GM21576 (cell line): Measurements from ENCODE around the gene DIS3L2.
"Not testable (repeated sequence)": the region's sequence is repeated elsewhere in the genome, so short reads cannot be mapped to it uniquely, and the experiment has no call there.

Source experiments
- ATAC-seq: cut with Tn5 transposase; IDR thresholded peaks from one replicate; pipeline ENCODE4 v1.9.1; 2021; ENCODE audit warnings: mild to moderate bottlenecking, moderate library complexity; ENCODE audit not compliant: unreplicated experiment

The DIS3L2 gene

GRCh38 chr2:232318169-232318855 lies 356.8 kb downstream of the DIS3L2 start:
- ATAC-seq = no peak

- ATAC-seq = no peak
Measured at GRCh38 chr2:232319067-232319802, 357.7 kb downstream of the DIS3L2 start.

GRCh38 chr2:232319803-232320442 lies 358.4 kb downstream of the DIS3L2 start:
- ATAC-seq = no peak

GRCh38 chr2:232320443-232320803 lies 358.9 kb downstream of the DIS3L2 start:
- no peak for ATAC-seq

GRCh38 chr2:232321156-232321816 lies 359.8 kb downstream of the DIS3L2 start:
- no peak for ATAC-seq

GRCh38 chr2:232321817-232322559 lies 360.5 kb downstream of the DIS3L2 start:
- ATAC-seq = no peak

GRCh38 chr2:232322560-232323327 lies 361.2 kb downstream of the DIS3L2 start:
- ATAC-seq = no peak

- ATAC-seq = no peak
Measured at GRCh38 chr2:232323328-232323650, 361.8 kb downstream of the DIS3L2 start.

- ATAC-seq = not testable (repeated sequence)
Measured at GRCh38 chr2:232323967-232324366, 362.5 kb downstream of the DIS3L2 start.

GRCh38 chr2:232324778-232325177 lies 363.3 kb downstream of the DIS3L2 start:
- ATAC-seq = no peak

- ATAC-seq = no peak
Measured at GRCh38 chr2:232325324-232326273, 364.1 kb downstream of the DIS3L2 start.

- not testable (repeated sequence) for ATAC-seq
Measured at GRCh38 chr2:232326274-232327104, 365.0 kb downstream of the DIS3L2 start.

GRCh38 chr2:232327105-232328031 lies 365.9 kb downstream of the DIS3L2 start:
- ATAC-seq = peak; percentile 44

- ATAC-seq = no peak
Measured at GRCh38 chr2:232328032-232328422, 366.5 kb downstream of the DIS3L2 start.

- ATAC-seq = no peak
Measured at GRCh38 chr2:232328516-232329460, 367.3 kb downstream of the DIS3L2 start.

GRCh38 chr2:232329716-232330067 lies 368.2 kb downstream of the DIS3L2 start:
- ATAC-seq = no peak
